Measurements from ENCODE around the gene CACNB2.

- TF ChIP-seq, protein P1, sequence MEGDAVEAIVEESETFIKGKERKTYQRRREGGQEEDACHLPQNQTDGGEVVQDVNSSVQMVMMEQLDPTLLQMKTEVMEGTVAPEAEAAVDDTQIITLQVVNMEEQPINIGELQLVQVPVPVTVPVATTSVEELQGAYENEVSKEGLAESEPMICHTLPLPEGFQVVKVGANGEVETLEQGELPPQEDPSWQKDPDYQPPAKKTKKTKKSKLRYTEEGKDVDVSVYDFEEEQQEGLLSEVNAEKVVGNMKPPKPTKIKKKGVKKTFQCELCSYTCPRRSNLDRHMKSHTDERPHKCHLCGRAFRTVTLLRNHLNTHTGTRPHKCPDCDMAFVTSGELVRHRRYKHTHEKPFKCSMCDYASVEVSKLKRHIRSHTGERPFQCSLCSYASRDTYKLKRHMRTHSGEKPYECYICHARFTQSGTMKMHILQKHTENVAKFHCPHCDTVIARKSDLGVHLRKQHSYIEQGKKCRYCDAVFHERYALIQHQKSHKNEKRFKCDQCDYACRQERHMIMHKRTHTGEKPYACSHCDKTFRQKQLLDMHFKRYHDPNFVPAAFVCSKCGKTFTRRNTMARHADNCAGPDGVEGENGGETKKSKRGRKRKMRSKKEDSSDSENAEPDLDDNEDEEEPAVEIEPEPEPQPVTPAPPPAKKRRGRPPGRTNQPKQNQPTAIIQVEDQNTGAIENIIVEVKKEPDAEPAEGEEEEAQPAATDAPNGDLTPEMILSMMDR (IDR thresholded peaks at IDR 0.05; ENCODE audit: insufficient read depth, low read length): no peak
- TF ChIP-seq, protein P2, sequence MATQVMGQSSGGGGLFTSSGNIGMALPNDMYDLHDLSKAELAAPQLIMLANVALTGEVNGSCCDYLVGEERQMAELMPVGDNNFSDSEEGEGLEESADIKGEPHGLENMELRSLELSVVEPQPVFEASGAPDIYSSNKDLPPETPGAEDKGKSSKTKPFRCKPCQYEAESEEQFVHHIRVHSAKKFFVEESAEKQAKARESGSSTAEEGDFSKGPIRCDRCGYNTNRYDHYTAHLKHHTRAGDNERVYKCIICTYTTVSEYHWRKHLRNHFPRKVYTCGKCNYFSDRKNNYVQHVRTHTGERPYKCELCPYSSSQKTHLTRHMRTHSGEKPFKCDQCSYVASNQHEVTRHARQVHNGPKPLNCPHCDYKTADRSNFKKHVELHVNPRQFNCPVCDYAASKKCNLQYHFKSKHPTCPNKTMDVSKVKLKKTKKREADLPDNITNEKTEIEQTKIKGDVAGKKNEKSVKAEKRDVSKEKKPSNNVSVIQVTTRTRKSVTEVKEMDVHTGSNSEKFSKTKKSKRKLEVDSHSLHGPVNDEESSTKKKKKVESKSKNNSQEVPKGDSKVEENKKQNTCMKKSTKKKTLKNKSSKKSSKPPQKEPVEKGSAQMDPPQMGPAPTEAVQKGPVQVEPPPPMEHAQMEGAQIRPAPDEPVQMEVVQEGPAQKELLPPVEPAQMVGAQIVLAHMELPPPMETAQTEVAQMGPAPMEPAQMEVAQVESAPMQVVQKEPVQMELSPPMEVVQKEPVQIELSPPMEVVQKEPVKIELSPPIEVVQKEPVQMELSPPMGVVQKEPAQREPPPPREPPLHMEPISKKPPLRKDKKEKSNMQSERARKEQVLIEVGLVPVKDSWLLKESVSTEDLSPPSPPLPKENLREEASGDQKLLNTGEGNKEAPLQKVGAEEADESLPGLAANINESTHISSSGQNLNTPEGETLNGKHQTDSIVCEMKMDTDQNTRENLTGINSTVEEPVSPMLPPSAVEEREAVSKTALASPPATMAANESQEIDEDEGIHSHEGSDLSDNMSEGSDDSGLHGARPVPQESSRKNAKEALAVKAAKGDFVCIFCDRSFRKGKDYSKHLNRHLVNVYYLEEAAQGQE (IDR thresholded peaks at IDR 0.05; ENCODE audit: insufficient replicate concordance, low read depth): no peak
- TF ChIP-seq SPI1 (IDR thresholded peaks at IDR 0.05; ENCODE audit: borderline replicate concordance, low read depth): no peak
Measured at GRCh38 chr10:18164748-18165361, 24.6 kb downstream of the CACNB2 start.

All from HL-60 (cell line).